GM19351 (cell line): ENCODE results near the gene FGF14.

Experiments used
- ATAC-seq: cut with Tn5 transposase; IDR thresholded peaks from one replicate; pipeline ENCODE4 v1.9.1; 2021; ENCODE audit warnings: mild to moderate bottlenecking, moderate library complexity; ENCODE audit not compliant: unreplicated experiment

Gene FGF14

DNA sequence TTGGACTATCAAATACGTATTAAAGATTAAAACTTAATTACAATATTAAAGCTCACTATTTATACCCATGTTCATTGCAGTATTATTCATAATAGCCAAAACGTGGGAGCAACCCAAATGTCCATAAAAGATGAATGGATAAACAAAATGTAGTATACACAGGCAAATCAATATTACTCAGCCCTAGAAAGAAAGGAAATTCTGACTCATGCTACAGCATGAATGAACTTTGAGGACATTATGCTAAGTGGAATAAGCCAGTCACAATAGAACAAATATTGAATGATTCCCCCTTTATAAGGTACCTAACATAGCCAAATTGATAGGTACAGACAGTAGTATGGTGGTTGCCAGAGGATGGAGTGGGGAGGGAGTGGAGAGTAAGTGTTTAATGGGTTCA lies 457.3 kb downstream of the FGF14 start:
- ATAC-seq, result no peak

DNA sequence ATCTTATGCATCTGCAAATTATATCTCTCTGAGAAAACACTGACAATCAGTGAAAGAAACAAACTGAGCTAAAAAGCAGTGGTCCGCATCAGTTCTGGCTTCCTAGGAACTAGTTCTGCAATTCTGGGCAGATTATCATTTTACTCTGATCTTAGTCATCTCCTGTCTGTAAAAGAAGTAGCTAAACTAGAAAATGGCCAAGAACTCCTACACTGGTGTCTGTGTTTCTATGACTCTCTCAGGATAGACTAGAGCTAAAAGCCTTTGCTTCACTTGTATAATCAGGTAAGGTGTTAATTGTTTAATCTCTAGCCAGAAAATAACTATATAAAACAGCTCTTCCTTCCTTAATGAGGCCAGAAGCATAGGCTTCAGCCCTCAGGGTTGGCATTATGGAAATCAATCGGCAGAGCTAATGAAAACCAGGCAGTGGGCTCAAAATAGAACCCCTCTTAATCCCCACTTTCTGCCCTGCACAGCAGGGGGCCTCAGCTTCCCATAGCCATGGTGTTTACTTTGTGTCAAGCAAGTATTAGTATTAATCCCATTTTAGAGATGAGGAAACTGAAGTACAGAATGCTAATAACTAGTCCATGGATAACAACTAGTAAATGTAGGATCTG lies 459.2 kb downstream of the FGF14 start:
- no peak for ATAC-seq

- ATAC-seq, result peak; percentile 74
These were observed 459.8 kb downstream of the FGF14 start for GRCh38 chr13:101942038-101942437.

GRCh38 chr13:101941095-101941783 lies 460.6 kb downstream of the FGF14 start:
- ATAC-seq, result no peak

DNA sequence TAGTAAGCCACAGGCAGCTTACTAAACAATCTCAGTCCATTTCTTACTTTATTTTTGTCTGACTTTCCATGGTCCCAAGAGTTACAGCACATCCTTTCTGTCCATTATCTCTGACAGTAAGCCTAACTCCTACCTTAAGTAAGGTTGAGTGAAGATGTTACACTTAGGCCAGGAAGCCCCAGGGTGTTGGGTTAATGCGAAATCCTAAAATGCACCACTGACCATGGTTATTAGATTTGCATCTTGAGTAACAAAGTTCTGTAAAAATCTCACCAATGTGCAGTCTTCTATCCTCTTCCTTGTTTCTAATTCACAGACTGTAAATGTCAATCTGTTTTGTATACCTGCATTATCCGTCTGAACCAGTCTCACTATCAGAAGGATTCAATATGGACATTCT lies 462.5 kb downstream of the FGF14 start:
- ATAC-seq, result no peak

GRCh38 chr13:101935828-101936227 lies 466.0 kb downstream of the FGF14 start:
- ATAC-seq, result no peak

- no peak for ATAC-seq
These were observed 470.7 kb downstream of the FGF14 start for GRCh38 chr13:101931186-101931585.

GRCh38 chr13:101930331-101930730 lies 471.5 kb downstream of the FGF14 start:
- no peak for ATAC-seq

- ATAC-seq, result no peak
These were observed 476.1 kb downstream of the FGF14 start for GRCh38 chr13:101925731-101926130.

- ATAC-seq, result no peak
These were observed 482.2 kb downstream of the FGF14 start for GRCh38 chr13:101919541-101920181.

GRCh38 chr13:101917833-101918661 lies 483.8 kb downstream of the FGF14 start:
- ATAC-seq, result no peak

DNA sequence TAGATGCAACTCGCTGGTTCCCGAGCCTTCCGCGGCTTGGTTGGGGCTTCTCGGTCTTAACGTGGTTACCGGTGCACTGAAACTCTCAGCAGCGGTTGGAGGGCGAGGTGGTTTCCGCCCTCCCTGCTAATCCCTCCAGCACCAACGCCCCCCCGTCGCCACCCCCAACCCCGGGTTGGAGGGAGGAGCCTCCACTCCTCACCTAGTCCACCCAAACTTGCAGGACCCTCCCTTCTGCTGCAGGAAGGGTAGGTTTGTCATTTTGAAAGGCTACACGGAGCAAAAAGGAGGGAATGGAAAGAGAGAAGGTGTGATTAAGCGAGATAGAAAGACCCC lies 484.4 kb downstream of the FGF14 start:
- ATAC-seq, result no peak

DNA sequence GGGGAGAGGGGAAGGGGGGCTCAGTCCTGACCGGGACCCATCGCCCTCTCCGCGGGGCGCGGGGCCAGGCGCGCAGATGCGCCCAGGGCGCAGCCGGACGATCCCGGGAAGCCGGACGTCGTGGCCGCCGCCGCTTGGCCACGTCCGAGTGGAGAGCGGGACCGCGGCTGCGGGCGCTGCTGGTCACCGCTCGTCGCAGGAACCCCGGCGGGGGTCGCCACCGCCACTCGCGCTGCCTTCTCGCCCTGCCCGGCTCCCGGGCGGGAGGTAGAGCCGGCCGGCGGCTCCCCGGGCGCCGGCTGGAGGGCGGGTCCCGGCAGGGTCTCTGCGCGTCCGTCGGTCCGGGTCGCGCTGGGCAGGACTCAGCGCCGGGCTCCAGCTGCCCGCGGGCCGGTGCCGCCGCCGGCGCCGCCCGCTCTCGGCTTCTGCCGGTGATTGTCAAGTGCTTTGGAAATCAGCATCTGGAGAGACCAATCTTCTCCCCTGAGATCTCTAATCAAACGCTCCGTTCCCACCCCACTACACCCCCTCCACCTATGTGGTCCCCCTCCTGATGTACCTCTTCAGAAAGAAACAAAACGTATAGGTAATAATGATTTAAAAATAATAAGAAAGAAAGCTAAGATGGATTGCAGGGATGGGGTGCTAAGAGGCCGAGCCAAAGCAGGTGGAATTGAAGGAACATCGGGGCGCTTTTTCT lies 484.9 kb downstream of the FGF14 start:
- ATAC-seq, result no peak

- ATAC-seq, result no peak
These were observed 485.6 kb downstream of the FGF14 start for GRCh38 chr13:101916108-101916774.

DNA sequence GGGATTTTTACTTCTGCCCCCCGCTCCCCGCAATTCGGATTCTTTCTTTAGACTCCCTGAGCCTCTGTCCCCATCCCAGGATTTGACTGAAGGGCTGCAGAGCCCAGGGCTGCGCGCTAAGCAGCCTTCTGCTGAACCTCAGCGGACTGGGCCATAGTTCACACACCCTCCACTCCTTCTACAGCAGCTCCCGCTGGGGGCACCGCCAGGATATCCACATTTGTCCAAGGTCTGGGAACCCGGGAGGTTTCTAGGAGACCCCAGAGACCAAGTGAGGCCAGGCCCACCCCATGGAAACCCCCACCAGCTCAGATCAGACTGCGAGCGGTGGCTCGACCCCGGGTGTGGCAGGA lies 486.1 kb downstream of the FGF14 start:
- ATAC-seq, result no peak

- no peak for ATAC-seq
These were observed 486.5 kb downstream of the FGF14 start for GRCh38 chr13:101915331-101915730.

DNA sequence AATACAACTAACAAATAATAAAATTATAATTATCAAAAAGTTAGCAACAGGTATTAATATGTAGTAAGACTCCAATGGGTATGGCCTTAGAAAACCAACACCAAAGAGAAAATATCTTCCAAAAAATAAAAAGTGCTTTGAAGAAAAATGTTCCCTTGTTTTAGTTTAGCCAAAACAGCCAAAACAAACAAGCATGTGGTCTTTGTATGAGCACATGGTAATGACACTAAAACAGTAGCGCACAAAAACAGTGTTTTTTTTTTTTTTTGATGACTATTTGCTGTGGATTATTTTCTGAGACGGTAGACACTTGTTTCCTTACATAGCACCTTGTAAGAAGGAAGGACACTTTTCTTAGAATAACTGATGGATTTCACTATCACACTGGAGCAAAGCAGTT lies 490.1 kb downstream of the FGF14 start:
- ATAC-seq, result no peak

- ATAC-seq, result peak; percentile 50
These were observed 498.0 kb downstream of the FGF14 start for GRCh38 chr13:101903890-101904289.

GRCh38 chr13:101898676-101899075 lies 503.2 kb downstream of the FGF14 start:
- ATAC-seq, result no peak

GRCh38 chr13:101896541-101896940 lies 505.3 kb downstream of the FGF14 start:
- ATAC-seq, result no peak

DNA sequence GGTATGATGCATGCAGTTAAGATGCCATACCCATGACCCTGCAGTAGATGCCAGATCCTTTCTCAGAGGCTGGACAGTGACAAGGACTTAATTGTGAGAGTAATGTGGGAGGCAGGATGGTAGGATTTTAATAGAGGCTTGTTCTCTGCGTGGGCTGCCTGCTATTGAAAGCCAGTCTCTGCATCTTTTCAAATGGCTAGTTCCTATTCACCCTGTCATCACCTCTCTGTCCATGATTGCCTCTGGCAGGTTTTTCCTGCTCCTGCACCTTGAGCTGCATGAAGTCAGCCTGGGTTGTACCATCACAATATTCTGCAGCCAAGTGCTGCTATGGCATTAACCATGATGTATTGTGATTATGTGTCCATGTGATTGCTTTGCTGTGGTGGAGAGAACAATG lies 508.8 kb downstream of the FGF14 start:
- ATAC-seq, result no peak
